Choroid plexus epithelial cell (primary cell): ENCODE data around the gene EML6.

Source experiments
- DNase-seq: peaks from one replicate; pipeline ENCODE4 v3.0.0-alpha.2; 2010; ENCODE audit warnings: low read depth
- H3K4me3 ChIP-seq: 2 replicates; pipeline ENCODE4 v1.5.1; 2011; ENCODE audit warnings: low read depth, mild to moderate bottlenecking, control low read depth, low read length, moderate library complexity
- CTCF ChIP-seq: conservative IDR thresholded peaks from 2 replicates; pipeline ENCODE4 v1.5.1; 2011; ENCODE audit warnings: low read depth, mild to moderate bottlenecking, control low read depth, inconsistent platforms, low read length, moderate library complexity

EML6 gene

GRCh38 chr2:54814389-54815147 is 91.1 kb downstream of the EML6 start:
- H3K4me3 ChIP-seq: no peak overlapping the region
- TF ChIP-seq CTCF: no peak
- no peak for DNase-seq

GRCh38 chr2:54815148-54815539 is 91.7 kb downstream of the EML6 start:
- DNase-seq: no peak
- TF ChIP-seq CTCF: no peak
- H3K4me3 ChIP-seq: no peak overlapping the region

GRCh38 chr2:54818226-54818625 is 94.8 kb downstream of the EML6 start:
- no peak for TF ChIP-seq CTCF
- DNase-seq: no peak

GRCh38 chr2:54820558-54820957 is 97.1 kb downstream of the EML6 start:
- H3K4me3 ChIP-seq: no peak overlapping the region
- no peak for TF ChIP-seq CTCF
- no peak for DNase-seq

More at GRCh38 chr2:54818226-54818625, 94.8 kb downstream of the EML6 start:
- H3K4me3 ChIP-seq: no peak overlapping the region

GRCh38 chr2:54824567-54824966 is 101.1 kb downstream of the EML6 start:
- no peak for DNase-seq
- no peak overlapping the region for H3K4me3 ChIP-seq
- no peak for TF ChIP-seq CTCF

- no peak for TF ChIP-seq CTCF
- no peak for DNase-seq
- no peak overlapping the region for H3K4me3 ChIP-seq
These were observed 107.1 kb downstream of the EML6 start for GRCh38 chr2:54830546-54830945.

- no peak for TF ChIP-seq CTCF
- H3K4me3 ChIP-seq: no peak overlapping the region
- no peak for DNase-seq
These were observed 108.0 kb downstream of the EML6 start for GRCh38 chr2:54831480-54831879.
